Measurements from ENCODE around the gene OSTN.
"Not testable (repeated sequence)": the region's sequence is repeated elsewhere in the genome, so short reads cannot be mapped to it uniquely, and the experiment has no call there.

The OSTN gene

GRCh38 chr3:191263850-191264249 lies 64.8 kb downstream of the OSTN start:
- no peak for DNase-seq (ENCODE audit: low read depth in 2 of 2)

GRCh38 chr3:191268737-191269136 lies 69.7 kb downstream of the OSTN start:
- no peak for DNase-seq (ENCODE audit: low read depth in 2 of 2)

GRCh38 chr3:191269289-191270085 lies 70.4 kb downstream of the OSTN start:
- no peak for DNase-seq (ENCODE audit: low read depth in 2 of 2)

GRCh38 chr3:191275244-191275643 lies 76.2 kb downstream of the OSTN start:
- not testable (repeated sequence) for DNase-seq (ENCODE audit: low read depth in 2 of 2)

GRCh38 chr3:191275751-191276150 lies 76.7 kb downstream of the OSTN start:
- DNase-seq (ENCODE audit: low read depth in 2 of 2): no peak

GRCh38 chr3:191280111-191280510 lies 81.1 kb downstream of the OSTN start:
- no peak for DNase-seq (ENCODE audit: low read depth in 2 of 2)

- no peak for DNase-seq (ENCODE audit: low read depth in 2 of 2)
These were observed 81.8 kb downstream of the OSTN start for GRCh38 chr3:191280882-191281281.

GRCh38 chr3:191282251-191283185 lies 83.5 kb downstream of the OSTN start:
- no peak for DNase-seq (ENCODE audit: low read depth in 2 of 2)

GRCh38 chr3:191283400-191283799 lies 84.4 kb downstream of the OSTN start:
- no peak for DNase-seq (ENCODE audit: low read depth in 2 of 2)

GRCh38 chr3:191290311-191291025 lies 91.4 kb downstream of the OSTN start:
- no peak for DNase-seq (ENCODE audit: low read depth in 2 of 2)

GRCh38 chr3:191292243-191293015 lies 93.4 kb downstream of the OSTN start:
- DNase-seq (ENCODE audit: low read depth in 2 of 2): no peak

GRCh38 chr3:191294291-191294690 lies 95.2 kb downstream of the OSTN start:
- DNase-seq (ENCODE audit: low read depth in 2 of 2): no peak

GRCh38 chr3:191296041-191296541 lies 97.0 kb downstream of the OSTN start:
- no peak for DNase-seq (ENCODE audit: low read depth in 2 of 2)

- DNase-seq (ENCODE audit: low read depth in 2 of 2): no peak
These were observed 99.8 kb downstream of the OSTN start for GRCh38 chr3:191298846-191299245.

- DNase-seq (ENCODE audit: low read depth in 2 of 2): no peak
These were observed 101.4 kb downstream of the OSTN start for GRCh38 chr3:191300422-191300821.

- no peak for DNase-seq (ENCODE audit: low read depth in 2 of 2)
These were observed 102.0 kb downstream of the OSTN start for GRCh38 chr3:191301017-191301416.

GRCh38 chr3:191301782-191302411 lies 102.9 kb downstream of the OSTN start:
- DNase-seq (ENCODE audit: low read depth in 2 of 2): no peak

- no peak for DNase-seq (ENCODE audit: low read depth in 2 of 2)
These were observed 103.4 kb downstream of the OSTN start for GRCh38 chr3:191302451-191302850.

GRCh38 chr3:191303596-191303995 lies 104.6 kb downstream of the OSTN start:
- DNase-seq (ENCODE audit: low read depth in 2 of 2): no peak

- DNase-seq (ENCODE audit: low read depth in 2 of 2): no peak
These were observed 107.4 kb downstream of the OSTN start for GRCh38 chr3:191306428-191306827.

- DNase-seq (ENCODE audit: low read depth in 2 of 2): no peak
These were observed 108.3 kb downstream of the OSTN start for GRCh38 chr3:191307341-191307740.
